Measurements from ENCODE around the gene C9orf50.

C9orf50 gene

DNA sequence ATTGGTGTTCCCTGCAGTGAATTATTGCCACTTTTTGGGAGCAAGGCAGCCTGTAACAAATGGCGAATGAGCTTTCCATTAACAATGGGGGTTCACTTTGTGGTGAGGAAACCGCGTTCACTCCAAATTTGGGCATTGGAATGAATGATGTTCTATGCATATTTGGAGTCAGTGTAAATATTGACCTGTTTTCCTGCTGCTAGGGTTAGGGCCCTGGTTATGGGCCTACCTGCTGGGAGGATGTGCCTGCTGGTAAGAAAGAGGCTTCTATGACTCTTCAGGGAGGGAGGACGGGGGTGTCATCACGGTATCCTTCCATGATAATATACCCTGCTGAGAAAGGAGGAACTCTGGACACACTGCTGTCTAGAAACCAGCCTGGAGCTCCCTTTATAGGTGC lies 29.0 kb downstream of the C9orf50 start:
- Histone ChIP-seq H3K9ac (ENCODE audit: low read depth in 1 of 2, low read length in 2 of 2) (no peak overlapping the region), H3K27me3 (ENCODE audit: control insufficient read depth in 2 of 2, insufficient read depth in 2 of 2, low read length in 2 of 2) (no peaks in the 10 kb centered on the region), H3K27ac (ENCODE audit: low read depth in 2 of 2, low read length in 2 of 2) (no peak overlapping the region), H3K36me3 (ENCODE audit: control insufficient read depth in 2 of 2, insufficient read depth in 2 of 2, low read length in 2 of 2) (no peaks in the 10 kb centered on the region), H3K4me1 (ENCODE audit: control insufficient read depth in 2 of 2, insufficient read depth in 2 of 2, low read length in 2 of 2) (no peaks in the 10 kb centered on the region), H3K9me3 (ENCODE audit: control insufficient read depth in 2 of 2, low read length in 2 of 2) (no peaks in the 10 kb centered on the region), H3K4me3 (ENCODE audit: low read length in 2 of 2) (no peak overlapping the region)

DNA sequence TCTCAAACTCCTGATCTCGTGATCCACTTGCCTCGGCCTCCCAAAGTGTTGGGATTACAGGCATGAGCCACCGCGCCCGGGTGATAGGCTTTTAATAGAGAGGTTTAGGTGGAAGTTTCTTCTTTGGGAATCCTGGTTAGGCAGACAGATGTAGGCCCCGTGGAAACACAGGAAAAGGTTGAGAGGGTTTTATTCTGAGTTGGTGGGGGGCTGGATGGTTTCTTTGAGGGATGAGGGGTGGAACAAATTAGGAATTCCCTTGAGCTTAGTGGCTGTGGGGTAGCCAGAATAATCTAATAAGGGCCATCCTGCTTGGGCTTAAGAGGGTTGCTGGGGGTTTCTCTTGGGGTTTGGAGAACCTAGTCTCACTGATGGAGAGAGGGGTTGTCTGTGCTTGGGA lies 30.4 kb downstream of the C9orf50 start:
- H3K4me3 ChIP-seq (ENCODE audit: low read length in 2 of 2): no peak overlapping the region
- no peaks in the 10 kb centered on the region for H3K9me3 ChIP-seq (ENCODE audit: control insufficient read depth in 2 of 2, low read length in 2 of 2)
- no peaks in the 10 kb centered on the region for H3K36me3 ChIP-seq (ENCODE audit: control insufficient read depth in 2 of 2, insufficient read depth in 2 of 2, low read length in 2 of 2)
- H3K9ac ChIP-seq (ENCODE audit: low read depth in 1 of 2, low read length in 2 of 2): no peak overlapping the region
- no peaks in the 10 kb centered on the region for H3K4me1 ChIP-seq (ENCODE audit: control insufficient read depth in 2 of 2, insufficient read depth in 2 of 2, low read length in 2 of 2)
- no peaks in the 10 kb centered on the region for H3K27me3 ChIP-seq (ENCODE audit: control insufficient read depth in 2 of 2, insufficient read depth in 2 of 2, low read length in 2 of 2)
- H3K27ac ChIP-seq (ENCODE audit: low read depth in 2 of 2, low read length in 2 of 2): no peak overlapping the region

DNA sequence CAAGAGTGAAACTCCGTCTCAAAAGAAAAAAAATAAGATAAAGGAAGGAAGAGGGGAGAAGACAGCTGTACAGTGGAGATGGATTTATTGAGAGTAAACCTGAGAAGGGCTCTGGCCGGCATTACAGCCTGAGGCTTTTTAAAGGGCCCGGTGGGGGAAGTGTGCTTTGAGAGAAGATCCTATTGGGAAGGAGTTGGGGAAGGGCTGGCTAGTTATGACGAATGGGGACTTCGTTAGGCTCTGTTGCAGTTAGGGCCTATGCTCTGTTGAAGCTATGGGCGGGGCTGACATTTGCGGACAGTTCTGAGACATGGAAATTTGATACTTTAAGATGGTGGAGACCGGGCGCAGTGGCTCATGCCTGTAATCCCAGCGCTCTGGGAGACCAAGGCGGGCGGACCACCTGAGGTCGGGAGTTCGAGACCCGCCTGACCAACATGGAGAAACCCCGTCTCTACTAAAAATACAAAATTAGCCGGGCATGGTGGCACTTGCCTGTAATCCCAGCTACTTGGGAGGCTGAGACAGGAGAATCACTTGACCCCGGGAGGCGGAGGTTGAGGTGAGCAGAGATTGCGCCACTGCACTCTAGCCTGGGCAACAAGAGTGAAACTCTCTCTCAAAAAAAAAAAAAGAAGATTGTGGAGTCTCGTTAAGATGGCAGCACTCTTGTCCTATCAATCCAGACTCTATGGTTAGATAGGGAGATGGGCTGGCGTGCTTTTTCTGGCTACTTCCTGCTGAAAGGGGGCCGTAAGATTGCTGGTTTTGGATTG lies 33.2 kb downstream of the C9orf50 start:
- H3K9me3 ChIP-seq (ENCODE audit: control insufficient read depth in 2 of 2, low read length in 2 of 2): no peaks in the 10 kb centered on the region
- no peaks in the 10 kb centered on the region for H3K36me3 ChIP-seq (ENCODE audit: control insufficient read depth in 2 of 2, insufficient read depth in 2 of 2, low read length in 2 of 2)
- H3K4me1 ChIP-seq (ENCODE audit: control insufficient read depth in 2 of 2, insufficient read depth in 2 of 2, low read length in 2 of 2): peaks cover 0 to 2% of the 10 kb centered on the region in 2 donors
- no peak overlapping the region for H3K4me3 ChIP-seq (ENCODE audit: low read length in 2 of 2)
- H3K27me3 ChIP-seq (ENCODE audit: control insufficient read depth in 2 of 2, insufficient read depth in 2 of 2, low read length in 2 of 2): no peaks in the 10 kb centered on the region
- H3K9ac ChIP-seq (ENCODE audit: low read depth in 1 of 2, low read length in 2 of 2): no peak overlapping the region
- H3K27ac ChIP-seq (ENCODE audit: low read depth in 2 of 2, low read length in 2 of 2): peak overlapping the region; percentile 4 to 9

DNA sequence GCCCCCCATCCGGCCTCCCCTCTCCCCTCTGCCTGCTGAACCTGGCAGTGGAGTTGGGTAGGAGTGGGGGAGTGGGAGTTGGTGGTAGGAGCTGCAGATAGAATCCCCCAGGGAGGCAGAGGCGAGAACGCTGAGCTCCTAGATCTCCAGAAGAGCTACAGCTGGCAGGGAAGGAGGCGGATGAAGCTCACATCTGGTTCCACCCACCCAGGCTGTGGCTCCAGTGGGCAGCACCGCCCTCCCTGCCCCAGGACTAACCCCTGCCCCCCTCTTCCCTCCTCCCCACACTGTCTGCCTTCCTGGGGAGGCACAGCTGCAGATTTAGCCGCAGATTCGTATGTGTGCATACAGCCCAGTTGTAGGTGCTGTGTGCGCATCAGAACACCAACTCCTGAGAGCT lies 34.2 kb downstream of the C9orf50 start:
- peaks cover 0 to 2% of the 10 kb centered on the region in 2 donors for H3K4me1 ChIP-seq (ENCODE audit: control insufficient read depth in 2 of 2, insufficient read depth in 2 of 2, low read length in 2 of 2)
- peak overlapping the region in 1 of 2 donors; percentile 9 for H3K27ac ChIP-seq (ENCODE audit: low read depth in 2 of 2, low read length in 2 of 2)
- H3K4me3 ChIP-seq (ENCODE audit: low read length in 2 of 2): no peak overlapping the region
- no peak overlapping the region for H3K9ac ChIP-seq (ENCODE audit: low read depth in 1 of 2, low read length in 2 of 2)
- no peaks in the 10 kb centered on the region for H3K9me3 ChIP-seq (ENCODE audit: control insufficient read depth in 2 of 2, low read length in 2 of 2)
- H3K27me3 ChIP-seq (ENCODE audit: control insufficient read depth in 2 of 2, insufficient read depth in 2 of 2, low read length in 2 of 2): no peaks in the 10 kb centered on the region
- H3K36me3 ChIP-seq (ENCODE audit: control insufficient read depth in 2 of 2, insufficient read depth in 2 of 2, low read length in 2 of 2): no peaks in the 10 kb centered on the region

DNA sequence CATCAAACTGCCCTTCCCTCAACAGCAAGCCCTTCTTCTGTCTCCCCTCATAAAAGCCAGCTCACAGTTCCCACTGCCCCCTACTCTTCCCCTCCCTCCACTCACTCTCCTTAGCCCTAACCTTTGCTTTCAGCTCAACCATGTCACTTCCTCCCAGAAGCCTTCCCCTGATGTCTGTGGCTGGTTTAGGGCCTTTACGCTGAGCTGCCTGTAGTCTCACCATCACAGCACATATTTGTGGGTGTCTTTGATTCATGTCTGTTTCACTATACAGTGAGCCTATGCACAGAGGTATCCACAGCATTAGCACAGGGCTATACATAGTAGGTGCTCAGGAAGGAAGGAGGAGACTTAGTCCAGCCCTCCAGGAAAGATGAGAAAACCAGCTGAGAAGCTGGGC lies 34.7 kb downstream of the C9orf50 start:
- H3K9me3 ChIP-seq (ENCODE audit: control insufficient read depth in 2 of 2, low read length in 2 of 2): no peaks in the 10 kb centered on the region
- no peak overlapping the region for H3K4me3 ChIP-seq (ENCODE audit: low read length in 2 of 2)
- H3K36me3 ChIP-seq (ENCODE audit: control insufficient read depth in 2 of 2, insufficient read depth in 2 of 2, low read length in 2 of 2): no peaks in the 10 kb centered on the region
- no peak overlapping the region for H3K27ac ChIP-seq (ENCODE audit: low read depth in 2 of 2, low read length in 2 of 2)
- H3K9ac ChIP-seq (ENCODE audit: low read depth in 1 of 2, low read length in 2 of 2): no peak overlapping the region
- H3K27me3 ChIP-seq (ENCODE audit: control insufficient read depth in 2 of 2, insufficient read depth in 2 of 2, low read length in 2 of 2): no peaks in the 10 kb centered on the region
- H3K4me1 ChIP-seq (ENCODE audit: control insufficient read depth in 2 of 2, insufficient read depth in 2 of 2, low read length in 2 of 2): peaks cover 0 to 2% of the 10 kb centered on the region in 2 donors

DNA sequence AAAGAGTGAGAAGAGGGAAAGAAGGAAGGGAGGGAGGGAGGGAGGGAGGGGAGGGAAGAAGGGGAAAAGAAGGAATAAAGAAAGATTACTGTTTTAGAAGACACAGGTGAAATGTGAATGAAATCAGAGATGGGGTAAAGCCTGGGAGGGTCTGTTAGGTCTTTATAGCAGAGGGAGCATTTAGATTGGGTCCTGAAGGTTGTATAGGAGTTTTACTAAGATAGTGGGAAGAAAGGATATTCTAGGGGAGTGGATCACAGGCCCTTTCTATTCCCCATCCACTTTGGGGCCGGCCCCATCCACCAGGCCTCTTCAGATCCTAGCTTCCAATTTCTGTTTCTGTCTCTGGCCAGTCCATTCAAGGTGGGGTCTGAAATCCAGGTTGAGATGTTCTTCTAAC lies 35.5 kb downstream of the C9orf50 start:
- no peak overlapping the region for H3K9ac ChIP-seq (ENCODE audit: low read depth in 1 of 2, low read length in 2 of 2)
- peaks cover 0 to 2% of the 10 kb centered on the region in 2 donors for H3K4me1 ChIP-seq (ENCODE audit: control insufficient read depth in 2 of 2, insufficient read depth in 2 of 2, low read length in 2 of 2)
- no peaks in the 10 kb centered on the region for H3K27me3 ChIP-seq (ENCODE audit: control insufficient read depth in 2 of 2, insufficient read depth in 2 of 2, low read length in 2 of 2)
- no peaks in the 10 kb centered on the region for H3K36me3 ChIP-seq (ENCODE audit: control insufficient read depth in 2 of 2, insufficient read depth in 2 of 2, low read length in 2 of 2)
- no peak overlapping the region for H3K27ac ChIP-seq (ENCODE audit: low read depth in 2 of 2, low read length in 2 of 2)
- H3K4me3 ChIP-seq (ENCODE audit: low read length in 2 of 2): no peak overlapping the region
- no peaks in the 10 kb centered on the region for H3K9me3 ChIP-seq (ENCODE audit: control insufficient read depth in 2 of 2, low read length in 2 of 2)

DNA sequence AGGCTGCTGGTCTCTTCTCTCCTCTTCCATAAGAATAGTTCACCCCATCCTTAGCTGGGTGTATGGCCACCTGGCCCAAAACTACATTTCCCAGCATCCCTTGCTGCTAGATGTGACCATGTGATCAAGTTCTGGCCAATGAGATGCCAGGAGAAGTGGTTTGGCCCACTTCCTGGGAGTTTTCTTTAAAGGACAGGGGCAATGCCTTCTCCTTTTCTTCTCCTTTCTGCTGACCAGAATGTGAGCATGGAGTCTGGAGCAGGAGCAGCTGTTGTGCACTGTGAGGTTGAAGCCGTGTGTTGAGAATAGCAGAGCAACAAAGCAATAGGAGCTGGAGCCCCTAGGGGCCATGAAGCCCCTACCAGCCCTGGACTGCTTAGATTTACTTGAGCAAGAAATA lies 36.8 kb downstream of the C9orf50 start:
- Histone ChIP-seq H3K4me3 (ENCODE audit: low read length in 2 of 2) (no peak overlapping the region), H3K27ac (ENCODE audit: low read depth in 2 of 2, low read length in 2 of 2) (peak overlapping the region in 1 of 2 donors; percentile 2), H3K36me3 (ENCODE audit: control insufficient read depth in 2 of 2, insufficient read depth in 2 of 2, low read length in 2 of 2) (no peaks in the 10 kb centered on the region), H3K4me1 (ENCODE audit: control insufficient read depth in 2 of 2, insufficient read depth in 2 of 2, low read length in 2 of 2) (peaks cover 2% of the 10 kb centered on the region in 2 donors), H3K27me3 (ENCODE audit: control insufficient read depth in 2 of 2, insufficient read depth in 2 of 2, low read length in 2 of 2) (no peaks in the 10 kb centered on the region), H3K9me3 (ENCODE audit: control insufficient read depth in 2 of 2, low read length in 2 of 2) (no peaks in the 10 kb centered on the region), H3K9ac (ENCODE audit: low read depth in 1 of 2, low read length in 2 of 2) (no peak overlapping the region)

DNA sequence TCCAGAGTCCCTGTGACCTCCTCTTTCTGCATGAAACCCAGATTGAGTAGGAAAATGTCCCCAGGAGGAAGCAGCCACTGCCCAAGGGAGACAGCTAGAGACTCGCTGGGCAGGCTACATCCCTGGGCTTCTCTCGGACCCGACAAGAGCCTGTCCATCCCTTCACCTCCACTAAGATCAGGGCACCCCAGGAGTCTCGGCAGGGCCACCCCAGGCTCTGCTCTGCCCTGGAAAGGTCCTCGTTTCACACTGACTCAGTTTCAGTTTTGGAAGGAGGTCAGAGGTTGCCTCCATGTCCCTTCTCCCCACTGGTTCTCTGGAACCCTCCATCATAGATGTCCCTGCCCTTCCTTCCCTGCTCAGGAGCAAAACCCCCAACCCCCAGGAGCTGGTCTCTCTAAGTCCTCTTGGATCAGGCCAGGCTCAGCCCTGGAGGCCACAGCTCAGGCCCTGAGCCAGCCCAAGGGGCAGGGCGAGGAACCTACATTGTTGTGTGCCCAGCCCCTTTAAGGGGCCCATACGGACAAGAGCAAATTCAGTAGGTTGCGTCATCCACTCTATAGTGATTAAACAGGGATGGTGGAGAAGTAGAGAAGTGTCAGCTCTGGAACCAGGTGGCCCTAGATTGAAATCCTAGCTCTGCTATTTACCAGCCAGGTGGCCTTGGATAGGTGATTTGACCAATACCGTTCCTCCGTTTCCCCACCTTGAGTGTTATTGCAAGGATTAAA lies 37.4 kb downstream of the C9orf50 start:
- no peak overlapping the region for H3K27ac ChIP-seq (ENCODE audit: low read depth in 2 of 2, low read length in 2 of 2)
- H3K9ac ChIP-seq (ENCODE audit: low read depth in 1 of 2, low read length in 2 of 2): no peak overlapping the region
- H3K4me1 ChIP-seq (ENCODE audit: control insufficient read depth in 2 of 2, insufficient read depth in 2 of 2, low read length in 2 of 2): peaks cover 2% of the 10 kb centered on the region in 2 donors
- H3K4me3 ChIP-seq (ENCODE audit: low read length in 2 of 2): no peak overlapping the region
- no peaks in the 10 kb centered on the region for H3K36me3 ChIP-seq (ENCODE audit: control insufficient read depth in 2 of 2, insufficient read depth in 2 of 2, low read length in 2 of 2)
- H3K27me3 ChIP-seq (ENCODE audit: control insufficient read depth in 2 of 2, insufficient read depth in 2 of 2, low read length in 2 of 2): no peaks in the 10 kb centered on the region
- no peaks in the 10 kb centered on the region for H3K9me3 ChIP-seq (ENCODE audit: control insufficient read depth in 2 of 2, low read length in 2 of 2)

DNA sequence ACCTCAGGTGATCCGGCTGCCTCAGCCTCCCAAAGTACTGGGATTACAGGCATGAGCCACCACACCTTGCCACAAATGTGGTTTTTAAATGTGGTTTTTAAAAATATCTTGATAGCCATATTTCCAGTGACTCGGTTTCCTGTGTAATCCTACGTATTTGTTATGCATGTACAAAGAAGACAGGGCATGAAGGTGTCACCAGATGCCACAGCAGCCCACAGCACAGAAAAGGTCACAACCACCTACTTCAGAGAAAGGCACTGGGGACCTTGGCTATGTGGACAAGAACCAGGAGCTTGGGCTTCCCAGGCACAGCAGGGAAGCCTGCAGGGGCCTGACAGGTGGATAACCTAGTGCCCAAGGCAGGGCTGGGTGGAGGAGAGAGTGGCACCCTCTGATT lies 38.0 kb downstream of the C9orf50 start:
- Histone ChIP-seq H3K36me3 (ENCODE audit: control insufficient read depth in 2 of 2, insufficient read depth in 2 of 2, low read length in 2 of 2) (no peaks in the 10 kb centered on the region), H3K9ac (ENCODE audit: low read depth in 1 of 2, low read length in 2 of 2) (no peak overlapping the region), H3K9me3 (ENCODE audit: control insufficient read depth in 2 of 2, low read length in 2 of 2) (no peaks in the 10 kb centered on the region), H3K4me3 (ENCODE audit: low read length in 2 of 2) (no peak overlapping the region), H3K4me1 (ENCODE audit: control insufficient read depth in 2 of 2, insufficient read depth in 2 of 2, low read length in 2 of 2) (peaks cover 2% of the 10 kb centered on the region in 2 donors), H3K27ac (ENCODE audit: low read depth in 2 of 2, low read length in 2 of 2) (no peak overlapping the region), H3K27me3 (ENCODE audit: control insufficient read depth in 2 of 2, insufficient read depth in 2 of 2, low read length in 2 of 2) (no peaks in the 10 kb centered on the region)

DNA sequence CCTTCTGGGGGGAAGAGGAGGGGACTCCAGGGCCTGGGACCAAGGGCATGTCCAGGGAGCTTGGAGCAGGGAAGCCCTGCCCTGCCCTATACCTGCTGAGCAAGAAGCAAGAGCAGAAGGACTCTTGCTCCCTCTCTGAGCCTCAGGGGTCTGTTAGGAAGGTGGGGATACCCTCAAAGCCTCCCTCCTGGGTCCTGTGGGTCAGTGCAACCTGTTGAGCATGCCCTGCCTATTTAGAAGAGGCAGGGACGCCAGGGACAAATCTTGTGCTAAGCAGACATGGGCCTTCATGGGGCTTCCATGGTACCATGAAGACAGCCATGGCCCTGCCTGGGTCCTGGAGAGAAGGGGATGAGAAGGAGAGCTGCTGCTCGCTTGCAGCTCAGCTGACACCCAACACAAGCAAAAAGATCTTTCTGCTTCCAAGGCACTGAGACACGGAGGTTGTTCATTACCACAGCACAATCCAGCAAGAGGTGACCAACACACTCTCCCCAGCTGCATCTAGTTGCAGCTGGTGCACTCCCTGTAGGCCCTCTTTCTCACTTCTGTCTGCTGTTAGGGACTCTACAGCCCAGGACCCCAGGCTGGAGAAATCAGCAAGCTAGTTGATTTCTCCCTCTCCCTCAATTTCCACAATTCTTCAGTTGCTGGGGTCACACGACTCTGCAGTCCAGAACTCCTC lies 39.3 kb downstream of the C9orf50 start:
- H3K4me3 ChIP-seq (ENCODE audit: low read length in 2 of 2): no peak overlapping the region
- no peaks in the 10 kb centered on the region for H3K27me3 ChIP-seq (ENCODE audit: control insufficient read depth in 2 of 2, insufficient read depth in 2 of 2, low read length in 2 of 2)
- peaks cover 2% of the 10 kb centered on the region in 2 donors for H3K4me1 ChIP-seq (ENCODE audit: control insufficient read depth in 2 of 2, insufficient read depth in 2 of 2, low read length in 2 of 2)
- H3K27ac ChIP-seq (ENCODE audit: low read depth in 2 of 2, low read length in 2 of 2): no peak overlapping the region
- H3K9ac ChIP-seq (ENCODE audit: low read depth in 1 of 2, low read length in 2 of 2): no peak overlapping the region
- no peaks in the 10 kb centered on the region for H3K36me3 ChIP-seq (ENCODE audit: control insufficient read depth in 2 of 2, insufficient read depth in 2 of 2, low read length in 2 of 2)
- H3K9me3 ChIP-seq (ENCODE audit: control insufficient read depth in 2 of 2, low read length in 2 of 2): no peaks in the 10 kb centered on the region
